ENCODE data around the gene PALMD.

PALMD gene

GRCh38 chr1:99607590-99607989, 38.3 kb upstream of the PALMD start:
- Histone ChIP-seq H3K27ac (ENCODE audit: low read depth, low read length) (no peak overlapping the region), H3K36me3 (ENCODE audit: insufficient read depth, low read length) (no peaks in the 10 kb centered on the region), H3K4me1 (ENCODE audit: control insufficient read depth, insufficient read depth, low read length, unreplicated experiment) (peaks cover 9% of the 10 kb centered on the region)

GRCh38 chr1:99608058-99608457, 37.9 kb upstream of the PALMD start:
- Histone ChIP-seq H2AFZ (ENCODE audit: low read length, unreplicated experiment) (no peak overlapping the region), H3K27me3 (ENCODE audit: insufficient read depth, low read length) (no peaks in the 10 kb centered on the region), H3K79me2 (ENCODE audit: control insufficient read depth, insufficient read depth, low read length, unreplicated experiment) (no peaks in the 10 kb centered on the region), H3K36me3 (ENCODE audit: insufficient read depth, low read length) (no peaks in the 10 kb centered on the region), H3K4me3 (ENCODE audit: low read depth, low read length) (no peak overlapping the region), H3K4me1 (ENCODE audit: control insufficient read depth, insufficient read depth, low read length, unreplicated experiment) (peaks cover 10% of the 10 kb centered on the region), H3K27ac (ENCODE audit: low read depth, low read length) (no peak overlapping the region)

More at GRCh38 chr1:99607590-99607989, 38.3 kb upstream of the PALMD start:
- H2AFZ ChIP-seq (ENCODE audit: low read length, unreplicated experiment) = no peak overlapping the region
- no peak overlapping the region for H3K4me3 ChIP-seq (ENCODE audit: low read depth, low read length)
- no peaks in the 10 kb centered on the region for H3K79me2 ChIP-seq (ENCODE audit: control insufficient read depth, insufficient read depth, low read length, unreplicated experiment)
- H3K27me3 ChIP-seq (ENCODE audit: insufficient read depth, low read length) = no peaks in the 10 kb centered on the region

DNA sequence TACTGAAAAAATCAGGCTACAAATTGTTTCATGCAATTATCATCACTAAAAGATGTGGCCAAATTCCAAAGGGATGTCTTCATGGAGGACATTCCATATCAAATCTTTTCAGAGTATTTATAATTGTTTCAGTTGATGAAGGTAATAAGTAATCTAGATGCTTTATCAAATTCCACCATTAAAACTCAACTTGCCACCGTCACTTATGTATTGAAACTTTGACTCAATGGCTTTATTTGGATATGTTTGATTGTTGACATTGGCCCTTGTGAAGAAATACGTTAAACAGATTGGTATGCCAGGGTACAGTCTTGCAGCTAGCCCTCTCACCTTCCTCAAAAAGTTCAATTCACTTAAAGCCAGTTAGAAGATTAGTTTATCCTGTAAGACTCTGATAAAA, 32.2 kb upstream of the PALMD start:
- Histone ChIP-seq H3K79me2 (ENCODE audit: control insufficient read depth, insufficient read depth, low read length, unreplicated experiment) (no peaks in the 10 kb centered on the region), H3K27ac (ENCODE audit: low read depth, low read length) (peak overlapping the region; percentile 29), H3K27me3 (ENCODE audit: insufficient read depth, low read length) (no peaks in the 10 kb centered on the region), H3K36me3 (ENCODE audit: insufficient read depth, low read length) (no peaks in the 10 kb centered on the region), H3K4me1 (ENCODE audit: control insufficient read depth, insufficient read depth, low read length, unreplicated experiment) (peaks cover 14% of the 10 kb centered on the region), H3K4me3 (ENCODE audit: low read depth, low read length) (no peak overlapping the region), H2AFZ (ENCODE audit: low read length, unreplicated experiment) (peak overlapping the region; percentile 18)

DNA sequence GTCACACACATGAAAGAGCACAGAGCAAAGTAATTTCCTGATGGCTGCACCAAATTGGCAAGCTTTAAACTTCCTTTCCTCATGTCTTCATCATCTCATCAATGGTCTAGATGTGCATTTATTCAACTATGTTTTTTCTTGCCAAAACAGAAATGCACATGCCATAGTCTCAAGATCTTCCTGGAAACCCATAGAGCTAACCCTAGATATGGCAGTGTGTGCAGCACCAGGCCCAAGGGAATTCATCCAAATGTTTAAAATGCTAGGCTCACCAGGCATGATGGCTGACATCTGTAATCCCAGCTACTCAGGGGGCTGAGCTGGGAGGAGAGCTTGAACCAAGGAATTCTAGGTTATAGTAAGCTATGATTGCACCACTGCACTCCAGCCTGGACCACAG, 31.2 kb upstream of the PALMD start:
- H2AFZ ChIP-seq (ENCODE audit: low read length, unreplicated experiment) = no peak overlapping the region
- H3K36me3 ChIP-seq (ENCODE audit: insufficient read depth, low read length) = no peaks in the 10 kb centered on the region
- H3K27ac ChIP-seq (ENCODE audit: low read depth, low read length) = no peak overlapping the region
- no peaks in the 10 kb centered on the region for H3K79me2 ChIP-seq (ENCODE audit: control insufficient read depth, insufficient read depth, low read length, unreplicated experiment)
- H3K4me1 ChIP-seq (ENCODE audit: control insufficient read depth, insufficient read depth, low read length, unreplicated experiment) = peaks cover 14% of the 10 kb centered on the region
- no peaks in the 10 kb centered on the region for H3K27me3 ChIP-seq (ENCODE audit: insufficient read depth, low read length)
- no peak overlapping the region for H3K4me3 ChIP-seq (ENCODE audit: low read depth, low read length)

GRCh38 chr1:99619583-99619982, 26.3 kb upstream of the PALMD start:
- H3K4me3 ChIP-seq (ENCODE audit: low read depth, low read length) = no peak overlapping the region
- H3K36me3 ChIP-seq (ENCODE audit: insufficient read depth, low read length) = no peaks in the 10 kb centered on the region
- H3K27ac ChIP-seq (ENCODE audit: low read depth, low read length) = no peak overlapping the region
- peaks cover 4% of the 10 kb centered on the region for H3K4me1 ChIP-seq (ENCODE audit: control insufficient read depth, insufficient read depth, low read length, unreplicated experiment)
- no peaks in the 10 kb centered on the region for H3K27me3 ChIP-seq (ENCODE audit: insufficient read depth, low read length)
- no peaks in the 10 kb centered on the region for H3K79me2 ChIP-seq (ENCODE audit: control insufficient read depth, insufficient read depth, low read length, unreplicated experiment)
- H2AFZ ChIP-seq (ENCODE audit: low read length, unreplicated experiment) = no peak overlapping the region

DNA sequence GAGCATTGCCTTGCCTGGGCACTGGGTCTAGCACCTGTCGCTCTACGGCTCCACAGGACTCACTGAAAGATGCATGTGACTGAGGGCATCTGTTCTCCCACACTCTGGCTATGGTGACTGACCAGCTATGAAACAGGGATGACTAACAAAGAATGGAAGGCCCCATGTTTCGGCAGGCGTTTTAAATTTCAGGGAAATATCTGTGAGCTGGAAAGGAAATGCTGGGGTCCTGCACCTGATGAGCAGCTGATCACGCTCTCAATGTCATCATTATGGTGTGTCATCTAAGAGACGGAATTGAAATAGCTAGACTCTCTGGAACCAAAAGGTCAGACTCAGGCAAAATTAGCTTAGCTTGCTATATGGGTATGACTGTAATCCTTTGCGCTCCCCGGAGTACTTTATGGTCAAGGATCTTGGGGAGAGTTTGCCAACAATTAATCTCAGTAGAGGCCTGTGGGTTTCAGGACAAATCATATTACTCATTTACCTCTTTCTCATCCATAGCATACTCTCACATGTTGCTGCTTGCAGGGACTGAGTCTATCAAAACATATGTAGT, 24.5 kb upstream of the PALMD start:
- no peaks in the 10 kb centered on the region for H3K79me2 ChIP-seq (ENCODE audit: control insufficient read depth, insufficient read depth, low read length, unreplicated experiment)
- no peak overlapping the region for H2AFZ ChIP-seq (ENCODE audit: low read length, unreplicated experiment)
- H3K27ac ChIP-seq (ENCODE audit: low read depth, low read length) = no peak overlapping the region
- H3K4me1 ChIP-seq (ENCODE audit: control insufficient read depth, insufficient read depth, low read length, unreplicated experiment) = no peaks in the 10 kb centered on the region
- H3K27me3 ChIP-seq (ENCODE audit: insufficient read depth, low read length) = no peaks in the 10 kb centered on the region
- no peak overlapping the region for H3K4me3 ChIP-seq (ENCODE audit: low read depth, low read length)
- no peaks in the 10 kb centered on the region for H3K36me3 ChIP-seq (ENCODE audit: insufficient read depth, low read length)

DNA sequence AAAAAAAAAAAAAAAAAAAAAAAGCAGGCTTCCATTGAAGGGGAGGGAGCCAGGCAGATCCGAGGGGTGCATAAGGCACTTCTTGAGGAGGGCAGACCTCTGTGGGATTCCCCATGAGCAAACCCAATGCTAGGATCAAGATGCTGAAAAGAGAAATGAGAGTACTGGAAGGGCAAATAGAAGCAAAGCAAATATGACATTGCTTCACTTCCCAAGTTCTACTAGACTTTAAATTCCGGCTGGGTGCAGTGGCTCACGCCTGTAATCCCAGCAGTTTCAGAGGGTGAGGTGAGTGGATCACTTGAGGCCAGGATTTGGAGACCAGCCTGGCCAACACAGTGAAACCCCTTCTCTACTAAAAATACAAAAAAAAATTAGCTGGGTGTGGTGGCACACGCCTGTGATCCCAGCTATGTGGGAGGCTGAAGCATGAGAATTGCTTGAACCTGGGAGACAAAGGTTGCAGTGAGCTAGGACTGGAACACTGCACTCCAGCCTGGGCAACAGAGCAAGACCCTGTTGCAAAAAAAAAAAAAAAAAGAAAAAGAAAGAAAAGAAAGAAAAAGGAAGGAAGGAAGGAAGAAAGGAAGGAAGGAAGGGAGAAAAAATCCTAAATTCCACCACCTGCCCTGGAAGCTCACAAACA, 23.1 kb upstream of the PALMD start:
- no peaks in the 10 kb centered on the region for H3K27me3 ChIP-seq (ENCODE audit: insufficient read depth, low read length)
- H3K36me3 ChIP-seq (ENCODE audit: insufficient read depth, low read length) = no peaks in the 10 kb centered on the region
- no peak overlapping the region for H2AFZ ChIP-seq (ENCODE audit: low read length, unreplicated experiment)
- no peak overlapping the region for H3K4me3 ChIP-seq (ENCODE audit: low read depth, low read length)
- no peak overlapping the region for H3K27ac ChIP-seq (ENCODE audit: low read depth, low read length)
- no peaks in the 10 kb centered on the region for H3K4me1 ChIP-seq (ENCODE audit: control insufficient read depth, insufficient read depth, low read length, unreplicated experiment)
- no peaks in the 10 kb centered on the region for H3K79me2 ChIP-seq (ENCODE audit: control insufficient read depth, insufficient read depth, low read length, unreplicated experiment)

DNA sequence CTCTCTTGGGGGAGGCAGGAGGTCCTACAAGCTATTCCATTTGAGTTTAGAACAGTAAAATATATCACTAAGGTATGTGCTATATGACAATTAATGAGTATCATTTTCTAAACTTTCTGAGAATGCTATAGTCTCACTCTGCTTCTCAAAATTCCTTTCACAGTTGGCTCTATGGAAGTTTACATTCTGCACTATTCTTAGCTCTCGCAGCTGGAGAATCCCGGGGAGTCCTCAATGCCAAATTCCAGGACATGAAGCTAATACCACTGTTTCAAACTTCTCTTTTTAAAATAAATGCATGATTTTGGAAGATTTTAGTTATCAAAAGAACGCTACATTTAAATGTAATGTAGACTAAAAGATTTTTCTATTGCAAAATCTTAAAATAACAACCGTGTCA, 22.4 kb upstream of the PALMD start:
- Histone ChIP-seq H3K27me3 (ENCODE audit: insufficient read depth, low read length) (no peaks in the 10 kb centered on the region), H3K79me2 (ENCODE audit: control insufficient read depth, insufficient read depth, low read length, unreplicated experiment) (no peaks in the 10 kb centered on the region), H3K4me1 (ENCODE audit: control insufficient read depth, insufficient read depth, low read length, unreplicated experiment) (no peaks in the 10 kb centered on the region), H3K4me3 (ENCODE audit: low read depth, low read length) (no peak overlapping the region), H2AFZ (ENCODE audit: low read length, unreplicated experiment) (no peak overlapping the region), H3K36me3 (ENCODE audit: insufficient read depth, low read length) (no peaks in the 10 kb centered on the region), H3K27ac (ENCODE audit: low read depth, low read length) (no peak overlapping the region)

DNA sequence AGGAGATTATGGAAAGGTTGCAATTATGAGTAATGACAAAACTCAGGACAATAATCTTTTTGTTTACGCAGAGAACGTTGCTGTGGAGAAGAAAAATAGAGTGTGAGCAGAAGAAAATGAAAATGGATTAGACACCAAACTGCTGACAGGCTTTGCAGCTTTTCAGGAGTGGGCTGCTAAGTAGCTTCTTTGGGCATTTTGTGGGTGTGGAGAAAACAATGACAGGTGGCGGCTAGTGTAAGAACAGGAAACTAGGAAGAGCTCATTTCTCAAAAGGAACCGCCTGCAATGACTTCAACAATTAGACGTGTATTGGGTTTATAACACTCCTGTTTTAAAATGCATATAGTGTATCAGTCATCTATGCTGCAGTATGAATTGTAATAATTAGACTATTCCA, 18.3 kb upstream of the PALMD start:
- H2AFZ ChIP-seq (ENCODE audit: low read length, unreplicated experiment) = no peak overlapping the region
- H3K27ac ChIP-seq (ENCODE audit: low read depth, low read length) = no peak overlapping the region
- no peaks in the 10 kb centered on the region for H3K4me1 ChIP-seq (ENCODE audit: control insufficient read depth, insufficient read depth, low read length, unreplicated experiment)
- no peaks in the 10 kb centered on the region for H3K27me3 ChIP-seq (ENCODE audit: insufficient read depth, low read length)
- no peaks in the 10 kb centered on the region for H3K36me3 ChIP-seq (ENCODE audit: insufficient read depth, low read length)
- H3K79me2 ChIP-seq (ENCODE audit: control insufficient read depth, insufficient read depth, low read length, unreplicated experiment) = no peaks in the 10 kb centered on the region
- H3K4me3 ChIP-seq (ENCODE audit: low read depth, low read length) = no peak overlapping the region

- Histone ChIP-seq H3K27ac (ENCODE audit: low read depth, low read length) (no peak overlapping the region), H3K4me1 (ENCODE audit: control insufficient read depth, insufficient read depth, low read length, unreplicated experiment) (no peaks in the 10 kb centered on the region), H3K79me2 (ENCODE audit: control insufficient read depth, insufficient read depth, low read length, unreplicated experiment) (no peaks in the 10 kb centered on the region), H3K4me3 (ENCODE audit: low read depth, low read length) (no peak overlapping the region), H2AFZ (ENCODE audit: low read length, unreplicated experiment) (no peak overlapping the region), H3K36me3 (ENCODE audit: insufficient read depth, low read length) (no peaks in the 10 kb centered on the region), H3K27me3 (ENCODE audit: insufficient read depth, low read length) (no peaks in the 10 kb centered on the region)
These were observed 16.7 kb upstream of the PALMD start for GRCh38 chr1:99629164-99629563.

DNA sequence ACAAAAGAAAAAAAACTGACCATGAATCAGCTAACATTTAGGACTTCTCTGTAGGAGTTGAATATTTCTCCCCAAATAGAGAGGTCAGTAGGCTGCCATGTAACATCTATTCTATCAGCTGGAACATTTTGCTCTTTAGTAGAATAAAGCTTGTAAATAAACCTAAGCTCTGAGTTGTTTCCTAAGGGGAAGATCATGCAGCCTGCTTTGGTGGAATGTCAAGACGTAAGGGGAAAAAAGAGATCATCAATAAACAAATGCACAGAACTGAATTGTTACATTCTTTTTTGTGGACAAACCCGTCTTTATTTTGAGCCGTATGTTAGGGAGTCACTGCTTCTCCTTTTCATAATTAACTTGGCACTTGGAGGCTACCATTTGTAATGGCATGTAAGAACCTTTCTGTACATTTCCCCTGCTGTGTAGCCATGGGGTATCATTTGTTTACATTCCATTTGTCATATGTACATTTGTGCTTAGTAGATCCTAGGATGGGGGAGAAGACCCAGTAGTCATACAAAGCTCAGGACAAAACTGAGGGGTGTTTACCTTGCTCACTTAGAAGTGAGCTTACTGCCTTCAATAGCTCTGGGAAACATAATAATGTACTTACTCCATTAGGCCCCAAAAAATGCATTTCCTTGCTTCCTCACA, 10.8 kb upstream of the PALMD start:
- Histone ChIP-seq H3K79me2 (ENCODE audit: control insufficient read depth, insufficient read depth, low read length, unreplicated experiment) (no peaks in the 10 kb centered on the region), H3K4me3 (ENCODE audit: low read depth, low read length) (no peak overlapping the region)

More for the DNA sequence above, 10.8 kb upstream of the PALMD start:
- Histone ChIP-seq H3K27me3 (ENCODE audit: insufficient read depth, low read length) (no peaks in the 10 kb centered on the region), H3K4me1 (ENCODE audit: control insufficient read depth, insufficient read depth, low read length, unreplicated experiment) (no peaks in the 10 kb centered on the region), H2AFZ (ENCODE audit: low read length, unreplicated experiment) (no peak overlapping the region), H3K27ac (ENCODE audit: low read depth, low read length) (no peak overlapping the region), H3K36me3 (ENCODE audit: insufficient read depth, low read length) (no peaks in the 10 kb centered on the region)

Data from ACC112 (cell line).